Measurements from ENCODE around the gene DUSP15. TPM values are rescaled to one million over a fixed set of nuclear protein-coding genes. Genes with fewer than 3 reads are reported as not detected.

DUSP15 gene
- total RNA-seq, 2 experiments from 2014 or later = not detected

- TF ChIP-seq, protein P1, sequence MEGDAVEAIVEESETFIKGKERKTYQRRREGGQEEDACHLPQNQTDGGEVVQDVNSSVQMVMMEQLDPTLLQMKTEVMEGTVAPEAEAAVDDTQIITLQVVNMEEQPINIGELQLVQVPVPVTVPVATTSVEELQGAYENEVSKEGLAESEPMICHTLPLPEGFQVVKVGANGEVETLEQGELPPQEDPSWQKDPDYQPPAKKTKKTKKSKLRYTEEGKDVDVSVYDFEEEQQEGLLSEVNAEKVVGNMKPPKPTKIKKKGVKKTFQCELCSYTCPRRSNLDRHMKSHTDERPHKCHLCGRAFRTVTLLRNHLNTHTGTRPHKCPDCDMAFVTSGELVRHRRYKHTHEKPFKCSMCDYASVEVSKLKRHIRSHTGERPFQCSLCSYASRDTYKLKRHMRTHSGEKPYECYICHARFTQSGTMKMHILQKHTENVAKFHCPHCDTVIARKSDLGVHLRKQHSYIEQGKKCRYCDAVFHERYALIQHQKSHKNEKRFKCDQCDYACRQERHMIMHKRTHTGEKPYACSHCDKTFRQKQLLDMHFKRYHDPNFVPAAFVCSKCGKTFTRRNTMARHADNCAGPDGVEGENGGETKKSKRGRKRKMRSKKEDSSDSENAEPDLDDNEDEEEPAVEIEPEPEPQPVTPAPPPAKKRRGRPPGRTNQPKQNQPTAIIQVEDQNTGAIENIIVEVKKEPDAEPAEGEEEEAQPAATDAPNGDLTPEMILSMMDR (IDR thresholded peaks at IDR 0.05) = no peak
- ChIA-PET CTCF (interaction anchor here (1.4 kb wide), 1 partner anchor 69 kb away, joined by 4 read pairs; no protein-coding TSS in a partner anchor), POLR2A (no interaction called here)
- Mint-ChIP-seq H3K4me1 (ENCODE audit: low read depth) (no peaks in the 10 kb centered on the region), H3K27ac (no peak overlapping the region), H3K36me3 (ENCODE audit: low read depth) (no peaks in the 10 kb centered on the region), H3K27me3 (peaks cover 15% of the 10 kb centered on the region), H3K4me3 (no peak overlapping the region), H3K9me3 (no peaks in the 10 kb centered on the region)
- ATAC-seq (no peak), DNase-seq (no peak)
- intact Hi-C loops (cut with micrococcal nuclease) = no loop called here
These were observed 45.4 kb upstream of the DUSP15 start for GRCh38 chr20:31915491-31916280.

DNA sequence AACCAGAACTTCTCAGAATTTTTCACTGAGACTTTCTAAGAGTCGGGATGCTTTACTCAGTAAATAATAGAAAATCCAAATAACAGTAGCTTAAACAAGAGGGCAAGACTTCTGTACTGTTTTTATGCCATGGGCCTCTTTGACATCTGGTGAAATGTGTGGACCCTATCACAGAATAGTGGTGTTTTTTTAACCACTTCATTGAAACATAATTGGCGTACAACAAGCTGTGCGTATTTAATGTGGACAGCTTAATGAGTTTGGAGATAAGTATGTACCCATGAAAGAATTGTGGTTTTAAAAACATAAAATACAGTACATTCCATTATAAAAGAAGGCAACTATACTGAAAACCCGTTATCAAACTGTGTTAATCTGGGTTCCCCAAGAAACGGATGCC is 43.8 kb upstream of the DUSP15 start:
- no peak for DNase-seq
- TF ChIP-seq, protein P1 (IDR thresholded peaks at IDR 0.05) = no peak
- ChIA-PET POLR2A (no interaction called here), CTCF (interaction anchor here (1.0 kb wide), 1 partner anchor 38 kb away, joined by 5 read pairs; the partner anchor contains the start of gene PDRG1)
- ATAC-seq = no peak
- H3K27ac Mint-ChIP-seq = no peak overlapping the region
- intact Hi-C loops (cut with micrococcal nuclease) = no loop called here
- no peaks in the 10 kb centered on the region for H3K4me1 Mint-ChIP-seq (ENCODE audit: low read depth)
- H3K27me3 Mint-ChIP-seq = peaks cover 7% of the 10 kb centered on the region
- no peak overlapping the region for H3K4me3 Mint-ChIP-seq
- H3K36me3 Mint-ChIP-seq (ENCODE audit: low read depth) = no peaks in the 10 kb centered on the region
- H3K9me3 Mint-ChIP-seq = no peaks in the 10 kb centered on the region

- Mint-ChIP-seq H3K27ac (no peak overlapping the region), H3K9me3 (no peaks in the 10 kb centered on the region), H3K36me3 (ENCODE audit: low read depth) (no peaks in the 10 kb centered on the region), H3K4me3 (no peak overlapping the region), H3K4me1 (ENCODE audit: low read depth) (no peaks in the 10 kb centered on the region), H3K27me3 (peaks cover 6% of the 10 kb centered on the region)
- ATAC-seq (no peak), DNase-seq (no peak)
- intact Hi-C loops (cut with micrococcal nuclease) = no loop called here
- ChIA-PET CTCF (interaction anchor here (1.0 kb wide), 1 partner anchor 38 kb away, joined by 5 read pairs; the partner anchor contains the start of gene PDRG1), POLR2A (no interaction called here)
- TF ChIP-seq, protein P1 (IDR thresholded peaks at IDR 0.05) = no peak
These were observed 43.3 kb upstream of the DUSP15 start for GRCh38 chr20:31913431-31914157.

DNA sequence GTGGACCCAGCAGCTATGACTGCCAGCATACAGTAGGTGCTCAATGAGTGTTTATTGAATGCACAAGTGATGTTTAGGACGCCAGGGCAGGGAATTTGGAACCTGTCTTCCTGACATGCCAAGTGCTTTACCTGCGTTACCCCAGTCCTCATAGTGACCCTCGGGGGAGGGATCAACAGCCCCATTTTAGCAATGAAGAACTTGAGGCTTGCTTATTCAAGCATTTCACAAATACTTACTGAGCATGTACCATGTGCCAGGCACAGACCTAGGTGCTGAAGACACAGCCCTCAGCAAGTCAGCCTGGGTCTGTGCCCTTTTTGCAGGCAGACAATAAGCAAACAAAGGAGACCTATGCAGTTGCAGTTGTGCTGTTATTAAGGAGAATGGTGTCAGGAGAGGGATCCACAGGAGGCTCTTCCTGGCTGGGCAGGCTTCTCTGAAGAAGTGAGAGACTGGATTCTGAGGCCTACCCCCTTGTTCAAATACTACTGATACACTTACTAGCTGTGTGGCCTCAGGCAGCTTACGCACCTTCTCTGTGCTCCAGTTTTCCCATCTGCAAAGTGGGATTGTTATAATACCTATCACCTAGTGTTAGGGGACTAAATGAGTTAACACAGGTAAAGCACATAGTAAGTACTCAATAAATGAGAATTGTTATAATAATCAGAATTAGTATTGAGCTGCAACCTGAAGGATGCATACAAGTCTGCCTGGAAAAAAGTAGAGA is 39.9 kb upstream of the DUSP15 start:
- DNase-seq = no peak
- TF ChIP-seq, protein P1 (IDR thresholded peaks at IDR 0.05) = no peak
- no peak for ATAC-seq
- H3K4me3 Mint-ChIP-seq = no peak overlapping the region
- CTCF ChIA-PET = no interaction called here
- H3K27ac Mint-ChIP-seq = no peak overlapping the region
- POLR2A ChIA-PET = interaction anchor here (0.9 kb wide), 1 partner anchor 200 kb away, joined by 3 read pairs; the partner anchor contains the start of gene TM9SF4
- H3K9me3 Mint-ChIP-seq = no peaks in the 10 kb centered on the region
- H3K4me1 Mint-ChIP-seq (ENCODE audit: low read depth) = no peaks in the 10 kb centered on the region
- intact Hi-C loops (cut with micrococcal nuclease) = no loop called here
- no peaks in the 10 kb centered on the region for H3K27me3 Mint-ChIP-seq
- no peaks in the 10 kb centered on the region for H3K36me3 Mint-ChIP-seq (ENCODE audit: low read depth)

All from activated CD8-positive, alpha-beta T cell treated with anti-CD3 and anti-CD28 coated beads for 36 hours (primary cell).